Renal cortex interstitium (tissue), 15 donors: ENCODE data around the gene CST1. TPM values are rescaled to one million over a fixed set of nuclear protein-coding genes. Genes with fewer than 3 reads are reported as not detected.
"Not testable (repeated sequence)": the region's sequence is repeated elsewhere in the genome, so short reads cannot be mapped to it uniquely, and the experiment has no call there.

Experiments used
- DNase-seq, 11 donors: peaks; one replicate each; pipeline ENCODE4 v3.0.0-alpha.2; 2013; ENCODE audit warnings: low read depth in 9 of 11, low spot score in 4 of 11; ENCODE audit errors: extremely low read depth in 1 of 11
- long read RNA-seq, 16 experiments: transcript quantifications; one replicate each; lab custom pipeline, GENCODE V29; 2026
- polyA plus RNA-seq, 3 donors: library from polyadenylated mRNA; unstranded; fragments of 120-200 nt; gene quantifications; one replicate each; pipeline ENCODE4 v1.2.1, GENCODE V29; 2013; ENCODE audit not compliant: insufficient read length in 3 of 3

CST1 gene, protein sequence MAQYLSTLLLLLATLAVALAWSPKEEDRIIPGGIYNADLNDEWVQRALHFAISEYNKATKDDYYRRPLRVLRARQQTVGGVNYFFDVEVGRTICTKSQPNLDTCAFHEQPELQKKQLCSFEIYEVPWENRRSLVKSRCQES
- polyA plus RNA-seq: under 1 TPM in 1 of 3 donors, not detected in 2; 0.47 TPM
- long read RNA-seq, donor 1: 0 reads
- long read RNA-seq, donor 2: 0 reads
- long read RNA-seq, donor 3: 0 reads
- long read RNA-seq, donor 4: 0 reads
- long read RNA-seq, donor 5: 0 reads
- long read RNA-seq, donor 6: 0 reads
- long read RNA-seq, donor 7, partial matches to known transcripts: 0 of 2 reads
- long read RNA-seq, donor 7, other reads (novel, unspliced or antisense): 0 of 2 reads
- long read RNA-seq, donor 8: 0 reads
- long read RNA-seq, donor 9: 0 reads
- long read RNA-seq, donor 10: 0 reads
- long read RNA-seq, donor 11: 0 reads
- long read RNA-seq, donor 12: 0 reads
- long read RNA-seq, donor 13: 0 reads
- long read RNA-seq, donor 14, partial matches to known transcripts: 0 of 1 reads
- long read RNA-seq, donor 14, other reads (novel, unspliced or antisense): 0 of 1 reads
- long read RNA-seq, donor 15: 0 reads
- long read RNA-seq, donor 16: 0 reads

DNA sequence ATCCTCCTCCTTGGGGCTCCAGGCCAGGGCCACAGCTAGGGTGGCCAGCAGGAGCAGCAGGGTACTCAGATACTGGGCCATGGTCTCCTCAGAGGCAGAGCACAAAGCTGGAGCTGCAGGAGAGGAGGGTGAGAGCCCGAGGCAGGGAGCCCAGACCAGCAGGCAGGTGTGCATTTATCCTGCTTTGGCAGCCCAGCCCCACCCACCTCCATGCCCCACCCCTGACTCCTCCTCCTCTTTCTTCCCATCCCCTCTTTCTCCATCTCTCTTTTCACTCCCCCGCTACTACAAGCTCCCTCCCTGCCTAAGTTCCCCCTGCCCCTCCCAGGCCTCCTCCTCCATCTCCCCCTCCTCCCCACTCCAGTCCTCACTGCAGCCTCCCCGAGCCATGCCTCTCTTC, at the start of gene CST1:
CST1 (minus strand) TSS at position 150 of the 400 bp plus-strand sequence; CDS start at position 81, 69 bp downstream.
- not testable (repeated sequence) for DNase-seq

DNA sequence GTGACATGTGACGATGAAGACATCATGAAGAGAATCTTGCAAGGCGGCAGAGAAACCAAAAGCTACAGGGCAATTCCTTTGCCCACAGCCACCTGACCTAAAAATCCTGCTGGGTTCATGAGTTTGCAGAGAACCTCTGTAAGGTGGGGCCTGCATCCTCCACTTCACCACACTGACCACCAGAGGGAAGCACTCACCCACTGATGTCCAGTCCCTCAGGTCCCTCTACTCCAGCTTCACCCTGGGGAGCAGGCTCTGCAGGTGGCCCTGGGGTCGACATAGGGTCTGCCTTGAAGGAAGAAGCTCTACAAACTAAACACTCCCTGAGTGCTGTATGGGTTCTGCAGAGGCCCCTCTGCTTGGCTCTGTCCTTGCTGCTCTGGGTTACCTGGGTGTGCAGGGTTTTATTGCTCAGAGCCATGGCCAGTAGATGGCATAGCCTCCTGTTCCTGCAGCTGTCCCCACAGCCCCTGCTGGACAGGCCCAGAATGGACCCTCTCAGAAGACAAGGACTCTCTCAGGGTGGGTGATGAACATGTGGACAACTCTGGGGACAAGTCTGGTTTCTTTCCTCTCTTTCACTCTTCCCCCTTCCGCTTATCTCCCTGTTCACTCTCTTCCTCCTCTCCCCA, 48.6 kb upstream of the CST1 start:
- DNase-seq: not testable (repeated sequence)

DNA sequence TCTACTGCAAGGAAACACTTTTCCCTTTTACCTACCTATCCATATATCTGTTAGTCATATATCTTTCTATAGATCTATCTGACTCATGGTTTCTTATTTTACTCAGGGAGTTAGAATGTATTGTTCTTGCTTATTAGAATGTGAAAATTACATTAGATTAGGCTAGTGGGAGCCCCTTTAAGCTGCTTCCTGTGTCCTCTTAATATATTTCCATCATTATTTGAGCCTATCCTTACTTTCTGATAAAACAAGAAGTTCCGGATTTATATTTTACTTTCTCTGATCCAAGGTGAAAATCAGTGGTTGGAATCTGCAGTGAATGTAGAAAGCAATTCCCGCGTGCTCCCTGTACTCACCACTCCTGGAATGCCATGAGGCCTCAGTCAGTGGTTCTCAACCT, 44.8 kb upstream of the CST1 start:
- DNase-seq: no peak

DNA sequence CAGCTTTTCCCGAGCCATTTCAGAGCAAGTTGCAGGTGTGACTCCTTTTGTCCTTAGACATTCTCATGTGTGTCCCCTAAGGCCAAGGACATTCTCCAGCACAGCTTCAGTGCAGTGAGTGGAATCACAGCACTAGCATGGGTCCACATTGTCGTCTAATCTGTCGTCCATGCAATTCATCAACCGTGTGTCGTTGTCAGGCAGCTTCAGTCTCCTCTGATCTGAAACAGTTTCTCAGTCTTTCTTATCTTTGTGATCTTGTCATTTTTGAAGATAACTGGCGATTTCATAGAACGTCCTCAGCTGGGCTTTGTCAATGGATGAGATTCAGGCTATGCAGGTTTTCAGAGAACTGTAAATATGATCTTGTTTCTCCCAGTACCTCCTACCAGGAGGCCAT, 44.1 kb upstream of the CST1 start:
- no peak for DNase-seq

DNA sequence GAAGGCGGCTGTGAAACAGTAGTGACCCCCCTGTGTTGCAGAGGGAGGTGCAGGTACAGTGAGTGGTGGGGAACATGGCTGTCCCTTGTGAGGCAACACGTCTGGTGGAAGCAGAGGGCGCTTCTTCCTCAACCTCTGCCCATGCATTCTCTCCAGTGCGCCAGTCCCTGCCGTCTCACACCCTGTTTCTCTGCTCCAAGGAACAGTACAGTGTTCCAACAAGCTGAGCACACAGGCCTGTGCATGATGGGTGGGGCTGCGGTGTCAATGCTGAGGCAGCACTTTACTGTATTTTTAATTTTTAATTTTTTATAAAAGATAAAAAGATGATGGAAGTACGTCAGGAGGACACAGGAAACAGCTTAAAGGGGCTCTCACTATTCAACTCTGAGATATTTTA, 43.3 kb upstream of the CST1 start:
- no peak for DNase-seq

DNA sequence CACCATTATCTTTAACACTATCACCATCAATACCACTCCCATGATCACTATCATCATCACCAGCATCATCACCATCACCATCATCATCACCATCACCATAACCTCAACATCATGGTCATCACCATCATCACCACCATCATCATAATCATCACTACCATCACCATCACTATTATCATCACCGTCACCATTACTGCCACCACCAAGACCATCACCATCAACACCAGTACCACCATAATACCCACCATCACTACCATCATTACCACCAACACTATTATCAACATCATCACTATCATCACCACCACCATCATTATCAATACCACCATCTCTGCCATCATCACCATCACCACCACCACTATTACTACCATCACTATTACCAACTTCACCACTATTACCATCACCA, 32.7 kb upstream of the CST1 start:
- no peak for DNase-seq

DNA sequence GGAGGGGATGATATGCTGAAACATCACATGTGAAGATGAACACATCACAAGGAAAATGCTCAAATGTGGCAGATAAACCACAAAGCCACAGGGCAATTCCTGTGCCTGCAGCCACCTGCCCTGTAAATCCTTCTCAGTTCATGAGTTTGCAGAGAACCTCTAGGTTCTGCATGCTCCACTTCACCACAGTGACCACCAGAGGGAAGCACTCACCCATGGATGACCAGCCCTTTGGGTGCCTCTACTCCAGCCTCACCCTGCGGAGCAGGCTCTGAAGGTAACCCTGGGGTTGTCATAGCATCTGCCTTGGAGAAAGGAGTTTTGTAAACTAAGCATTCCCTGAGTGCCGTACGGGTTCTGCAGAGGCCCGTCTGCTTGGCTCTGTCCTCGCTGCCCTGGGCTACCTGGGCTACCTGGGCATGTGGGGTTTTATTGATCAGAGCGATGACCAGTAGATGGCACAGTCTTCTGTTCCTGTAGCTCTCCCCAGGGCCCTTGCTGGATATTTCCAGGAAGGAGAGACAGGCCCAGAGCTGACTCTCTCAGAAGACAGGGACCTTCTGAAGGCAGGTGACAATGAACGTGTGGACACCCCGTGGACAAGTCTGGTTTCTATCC, 31.7 kb upstream of the CST1 start:
- DNase-seq: peak in 1 of 11 donors; percentile 10

DNA sequence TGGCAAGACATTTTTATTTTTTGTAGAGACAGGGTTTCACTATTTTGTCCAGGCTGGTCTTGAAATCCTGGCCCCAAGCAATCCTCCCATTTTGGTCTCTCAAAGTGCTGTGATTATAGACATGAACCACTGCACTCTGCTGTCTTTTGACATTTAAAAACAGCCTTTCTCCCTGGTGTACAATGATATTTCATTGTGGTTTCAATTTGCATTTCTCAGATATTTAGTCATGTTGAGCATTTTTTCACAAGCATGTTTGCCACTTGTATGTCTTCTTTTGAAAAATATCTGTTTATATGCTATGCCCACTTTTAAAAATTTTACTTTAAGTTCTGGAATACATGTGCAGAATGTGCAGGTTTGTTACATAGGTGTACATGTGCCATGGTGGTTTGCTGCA, 27.9 kb upstream of the CST1 start:
- DNase-seq: not testable (repeated sequence)

DNA sequence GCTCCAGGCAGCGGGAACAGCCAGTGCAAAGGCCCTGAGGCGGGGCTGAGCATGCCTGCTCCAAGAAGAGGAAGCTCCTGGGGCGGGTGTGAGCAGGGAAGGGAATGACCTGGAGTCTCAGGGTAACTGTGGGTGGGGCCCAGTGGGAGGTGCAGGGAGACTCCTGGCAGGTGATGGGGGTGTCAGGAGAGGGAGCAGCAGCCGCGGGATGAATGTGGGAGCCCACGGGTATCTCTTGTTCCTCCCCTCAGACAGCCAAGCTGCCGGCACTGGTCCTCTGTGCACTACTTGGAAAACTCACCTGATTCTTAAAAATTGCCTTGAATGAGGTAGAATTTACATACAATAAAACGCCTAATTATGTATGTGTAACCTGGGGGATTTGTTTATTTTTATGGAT, 26.6 kb upstream of the CST1 start:
- DNase-seq: not testable (repeated sequence)

DNA sequence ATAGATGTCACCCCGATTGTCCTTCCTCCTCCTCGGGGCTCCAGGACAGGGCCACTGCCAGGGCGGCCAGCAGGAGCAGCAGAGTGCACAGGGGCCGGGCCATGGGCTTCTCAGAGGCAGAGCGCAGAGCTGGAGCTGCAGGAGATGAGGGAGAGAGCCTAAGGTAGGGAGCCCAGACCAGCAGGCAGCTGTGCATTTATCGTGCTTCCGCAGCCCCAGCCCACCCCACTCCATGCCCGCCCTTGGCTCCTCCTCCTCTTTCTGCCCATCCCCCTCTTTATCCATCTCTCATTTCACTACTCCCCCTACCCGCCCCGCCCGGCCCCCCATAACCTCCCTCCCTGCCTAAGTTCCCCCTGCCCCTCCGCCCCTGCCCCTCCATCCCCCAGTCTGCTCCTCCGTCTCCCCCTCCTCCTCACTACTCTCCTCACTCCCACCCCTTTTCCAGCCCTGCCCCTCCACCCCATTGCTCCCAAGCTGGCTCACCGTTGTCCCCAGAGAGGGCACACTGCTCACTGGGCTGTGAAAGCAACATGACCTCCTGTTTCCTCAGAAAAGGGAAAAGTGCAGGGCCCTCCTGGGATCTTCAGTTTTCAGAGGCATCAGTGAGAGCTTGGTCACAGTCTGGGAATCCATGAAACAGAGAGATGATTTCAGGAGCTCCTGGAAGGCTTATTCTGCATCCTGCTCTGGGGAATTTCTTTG, 25.5 kb upstream of the CST1 start:
- DNase-seq: peak in 9 of 11 donors; percentile 20 to 65 (median 46)

DNA sequence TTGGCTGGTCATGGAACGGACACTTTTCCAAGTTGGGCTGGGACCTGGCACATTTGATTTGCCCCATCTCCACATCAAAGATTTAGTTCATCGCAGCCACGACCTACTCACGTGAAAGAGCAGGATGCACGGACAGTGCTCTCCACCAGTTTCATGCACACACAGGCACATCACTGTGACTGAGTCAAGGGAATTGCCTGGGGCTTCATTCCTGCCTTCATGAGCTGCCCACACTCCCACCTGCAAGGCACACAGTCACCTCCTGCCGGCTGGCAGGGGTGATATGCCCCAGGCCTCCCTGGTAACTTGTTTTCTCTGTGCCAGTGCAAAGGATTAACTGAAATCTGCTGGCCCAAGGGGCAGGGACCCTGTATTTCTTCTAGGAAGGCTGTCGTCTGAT, 23.3 kb upstream of the CST1 start:
- DNase-seq: no peak

DNA sequence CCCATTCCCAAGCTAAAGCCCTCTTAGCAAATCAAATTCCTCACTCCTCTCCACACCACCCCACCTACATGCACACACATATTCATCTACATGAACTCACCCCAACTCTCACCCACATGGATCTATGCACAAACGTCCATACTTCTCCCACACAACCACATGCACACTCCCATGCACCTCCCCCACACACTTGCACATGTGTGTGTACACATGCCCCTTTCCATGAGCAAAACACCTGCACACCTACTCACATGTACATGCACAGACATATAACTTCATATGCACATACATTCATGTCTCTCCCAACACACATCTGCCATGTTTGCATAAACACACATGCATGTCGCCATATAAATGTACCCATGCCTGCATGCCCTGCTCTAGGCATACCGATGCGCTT, 22.8 kb upstream of the CST1 start:
- DNase-seq: no peak

DNA sequence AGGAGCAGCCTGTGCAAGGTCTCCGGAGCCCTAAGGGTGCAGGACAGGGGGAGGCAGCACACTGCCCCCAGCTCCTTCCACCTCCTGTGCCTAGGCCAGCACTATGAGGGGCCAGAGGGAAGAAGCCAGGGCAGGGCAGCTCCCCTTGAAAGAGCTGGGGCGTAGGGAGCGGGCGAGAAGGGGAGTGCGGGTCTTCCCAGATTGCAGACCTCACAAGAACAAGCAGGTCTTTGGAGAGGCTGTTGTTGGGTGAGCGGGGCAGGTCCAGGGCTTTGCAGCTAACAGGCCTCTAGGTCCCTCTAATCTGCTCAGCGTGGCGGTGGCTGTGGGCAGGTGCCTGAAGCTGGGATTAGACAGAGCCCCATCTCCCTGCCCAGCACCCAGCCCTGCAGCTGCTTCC, 22.4 kb upstream of the CST1 start:
- DNase-seq: no peak

DNA sequence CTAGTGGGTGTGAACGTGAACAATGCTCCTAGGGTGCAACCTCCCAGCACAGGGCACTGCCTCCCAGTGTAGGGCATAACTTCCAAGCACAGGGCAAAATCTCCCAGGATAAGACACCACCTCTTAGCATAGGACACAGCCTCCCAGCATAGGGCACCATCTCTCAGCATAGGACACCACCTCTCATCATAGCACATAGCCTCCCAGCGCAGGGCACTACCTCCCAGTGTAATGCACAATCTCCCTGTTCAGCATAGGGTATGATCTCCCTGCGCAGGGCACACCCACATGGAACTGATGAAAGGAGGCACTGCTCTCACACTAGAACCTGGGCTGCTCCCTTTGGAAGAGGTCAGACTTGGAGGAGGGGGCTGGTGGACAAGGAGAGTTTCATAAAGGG, 21.3 kb upstream of the CST1 start:
- DNase-seq: no peak

DNA sequence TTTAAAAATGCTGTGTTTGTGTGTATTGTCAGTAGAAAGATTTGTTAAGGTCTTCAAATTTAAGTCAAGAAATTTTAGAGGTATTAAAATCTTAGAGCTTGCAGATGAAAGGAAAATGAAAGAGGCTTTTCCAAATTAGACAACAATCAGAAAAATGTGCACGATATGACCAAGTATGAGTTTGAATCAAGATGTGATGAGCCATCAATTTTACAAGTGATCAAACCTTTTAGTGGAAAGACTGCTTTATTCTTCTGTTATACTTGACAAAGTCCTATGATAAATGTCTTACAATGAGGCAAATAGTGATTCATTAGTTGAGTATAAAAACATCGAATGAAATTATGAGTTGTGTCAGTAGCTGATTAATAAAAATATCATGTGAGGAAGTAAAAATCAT, 19.6 kb upstream of the CST1 start:
- no peak for DNase-seq

DNA sequence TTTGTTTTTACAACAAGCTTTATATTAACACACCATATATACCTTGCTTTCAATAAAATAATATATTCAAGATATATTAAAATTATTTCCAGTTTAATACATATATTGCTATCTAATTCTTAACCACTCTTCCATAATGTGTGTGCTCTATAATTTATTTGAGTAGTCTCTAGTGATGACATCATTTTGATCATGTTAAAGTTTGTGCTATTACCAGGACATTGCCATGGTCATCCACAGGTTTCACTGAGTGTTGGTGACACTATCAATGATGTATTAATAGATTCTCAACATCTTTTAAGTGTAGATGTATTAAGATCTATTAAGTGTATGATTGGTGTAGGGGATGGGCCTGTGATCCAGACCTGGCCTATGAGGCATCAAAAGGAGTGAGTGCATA, 17.8 kb upstream of the CST1 start:
- DNase-seq: not testable (repeated sequence)

DNA sequence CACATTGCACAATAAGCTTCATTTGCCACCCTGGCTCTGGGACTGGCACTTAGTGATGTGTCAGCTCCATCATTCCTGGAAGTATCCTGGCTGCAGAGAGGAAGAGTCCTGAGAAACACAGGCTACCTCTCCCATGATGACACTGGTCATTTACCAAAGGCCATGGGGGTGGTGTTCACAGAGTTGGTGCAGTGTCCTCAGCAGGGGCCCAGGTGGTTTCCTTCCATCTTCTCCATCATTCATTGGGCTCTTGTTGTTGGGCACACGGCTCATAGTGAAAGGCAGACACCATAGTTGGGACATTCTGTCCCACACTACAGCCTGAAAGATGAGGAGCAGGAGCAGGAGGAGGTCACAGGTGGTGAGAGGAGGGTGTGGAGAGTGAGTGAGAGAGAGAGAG, 15.8 kb upstream of the CST1 start:
- DNase-seq: no peak

DNA sequence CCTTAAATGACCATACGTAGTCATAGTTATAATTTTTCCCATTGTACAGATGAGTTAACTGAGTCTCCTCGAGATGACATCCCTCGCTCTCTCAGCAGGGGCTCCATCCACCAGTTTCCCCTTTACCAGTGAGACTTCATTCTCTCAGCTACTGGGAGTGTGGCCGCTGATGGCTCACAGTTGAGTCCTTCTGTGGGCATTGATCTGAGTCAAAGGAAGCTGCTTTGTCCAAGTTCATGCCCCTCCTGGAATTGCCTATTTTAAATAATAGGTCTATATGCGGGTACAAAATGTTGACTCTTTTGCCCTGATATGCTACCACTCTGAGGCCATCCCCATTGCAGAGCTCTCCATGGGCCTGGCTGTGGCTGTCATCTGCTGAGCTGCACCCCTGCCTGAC, 14.8 kb upstream of the CST1 start:
- DNase-seq: no peak

DNA sequence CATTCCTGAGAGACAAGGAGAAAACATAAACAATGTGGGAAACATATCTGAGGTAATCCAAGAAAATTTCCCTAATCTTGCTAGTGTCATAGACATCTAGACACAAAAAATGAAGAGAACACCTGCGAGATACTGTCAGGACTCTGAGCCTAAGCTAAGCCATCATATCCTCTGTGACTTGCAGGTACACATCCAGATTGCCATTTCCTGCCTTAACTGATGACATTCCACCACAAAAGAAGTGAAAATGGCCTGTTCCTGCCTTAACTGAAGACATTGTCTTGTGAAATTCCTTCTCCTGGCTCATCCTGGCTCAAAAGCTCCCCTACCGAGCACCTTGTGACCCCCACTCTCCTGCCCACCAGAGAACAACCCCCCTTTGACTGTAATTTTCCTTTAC, 13.9 kb upstream of the CST1 start:
- DNase-seq: not testable (repeated sequence)
